Measurements from ENCODE around the gene KCNAB2.

Gene KCNAB2

GRCh38 chr1:6130596-6130995, 84.9 kb downstream of the KCNAB2 start:
- TF ChIP-seq EZH2phosphoT487 (IDR thresholded peaks at IDR 0.05; ENCODE audit: borderline replicate concordance, low read length) (no peak), CTCF (IDR thresholded peaks at IDR 0.05; ENCODE audit: low read depth, low read length, poor library complexity, severe bottlenecking) (no peak)
- H3K9me2 ChIP-seq (replicated peaks; ENCODE audit: control insufficient read depth, low read length): no peaks in the 10 kb centered on the region
- no peak overlapping the region for H3K27ac ChIP-seq (ENCODE audit: low read depth, low read length)
- no peaks in the 10 kb centered on the region for H3K36me3 ChIP-seq (ENCODE audit: control insufficient read depth, low read length)
- no peaks in the 10 kb centered on the region for H3K4me1 ChIP-seq (ENCODE audit: control insufficient read depth, low read length)
- H3K27me3 ChIP-seq (ENCODE audit: control insufficient read depth, low read length): no peaks in the 10 kb centered on the region
- H3K4me2 ChIP-seq (ENCODE audit: low read length): no peak overlapping the region
- H3K79me2 ChIP-seq (ENCODE audit: control insufficient read depth, low read length): no peaks in the 10 kb centered on the region
- no peaks in the 10 kb centered on the region for H4K20me1 ChIP-seq (ENCODE audit: control insufficient read depth, insufficient read depth, low read depth, low read length)
- no peak overlapping the region for H3K4me3 ChIP-seq (ENCODE audit: low read length)
- no peaks in the 10 kb centered on the region for H3K9me3 ChIP-seq (ENCODE audit: control insufficient read depth, insufficient read depth, low read length)
- H3F3A ChIP-seq (ENCODE audit: control insufficient read depth, insufficient read depth): no peaks in the 10 kb centered on the region

GRCh38 chr1:6131561-6131960, 85.9 kb downstream of the KCNAB2 start:
- H3F3A ChIP-seq (ENCODE audit: control insufficient read depth, insufficient read depth): no peaks in the 10 kb centered on the region
- no peak overlapping the region for H3K27ac ChIP-seq (ENCODE audit: low read depth, low read length)
- H3K36me3 ChIP-seq (ENCODE audit: control insufficient read depth, low read length): no peaks in the 10 kb centered on the region
- H3K79me2 ChIP-seq (ENCODE audit: control insufficient read depth, low read length): no peaks in the 10 kb centered on the region
- no peaks in the 10 kb centered on the region for H3K27me3 ChIP-seq (ENCODE audit: control insufficient read depth, low read length)
- no peaks in the 10 kb centered on the region for H4K20me1 ChIP-seq (ENCODE audit: control insufficient read depth, insufficient read depth, low read depth, low read length)
- no peaks in the 10 kb centered on the region for H3K9me2 ChIP-seq (replicated peaks; ENCODE audit: control insufficient read depth, low read length)
- H3K4me1 ChIP-seq (ENCODE audit: control insufficient read depth, low read length): no peaks in the 10 kb centered on the region
- no peaks in the 10 kb centered on the region for H3K9me3 ChIP-seq (ENCODE audit: control insufficient read depth, insufficient read depth, low read length)
- H3K4me3 ChIP-seq (ENCODE audit: low read length): no peak overlapping the region
- no peak for TF ChIP-seq EZH2phosphoT487 (IDR thresholded peaks at IDR 0.05; ENCODE audit: borderline replicate concordance, low read length)
- TF ChIP-seq CTCF (IDR thresholded peaks at IDR 0.05; ENCODE audit: low read depth, low read length, poor library complexity, severe bottlenecking): no peak
- no peak overlapping the region for H3K4me2 ChIP-seq (ENCODE audit: low read length)

GRCh38 chr1:6133146-6133895, 87.6 kb downstream of the KCNAB2 start:
- Histone ChIP-seq H3K4me3 (ENCODE audit: low read length) (no peak overlapping the region), H3K9me2 (replicated peaks; ENCODE audit: control insufficient read depth, low read length) (no peaks in the 10 kb centered on the region), H3F3A (ENCODE audit: control insufficient read depth, insufficient read depth) (no peaks in the 10 kb centered on the region), H4K20me1 (ENCODE audit: control insufficient read depth, insufficient read depth, low read depth, low read length) (no peaks in the 10 kb centered on the region), H3K9me3 (ENCODE audit: control insufficient read depth, insufficient read depth, low read length) (no peaks in the 10 kb centered on the region), H3K4me2 (ENCODE audit: low read length) (no peak overlapping the region), H3K27me3 (ENCODE audit: control insufficient read depth, low read length) (no peaks in the 10 kb centered on the region), H3K27ac (ENCODE audit: low read depth, low read length) (no peak overlapping the region), H3K4me1 (ENCODE audit: control insufficient read depth, low read length) (no peaks in the 10 kb centered on the region), H3K36me3 (ENCODE audit: control insufficient read depth, low read length) (no peaks in the 10 kb centered on the region), H3K79me2 (ENCODE audit: control insufficient read depth, low read length) (no peaks in the 10 kb centered on the region)
- TF ChIP-seq EZH2phosphoT487 (IDR thresholded peaks at IDR 0.05; ENCODE audit: borderline replicate concordance, low read length) (no peak), CTCF (IDR thresholded peaks at IDR 0.05; ENCODE audit: low read depth, low read length, poor library complexity, severe bottlenecking) (no peak)
